GM20000 (cell line): Measurements from ENCODE around the gene ESRRG.

Source experiments
- DNase-seq: peaks from one replicate; pipeline ENCODE4 v3.0.0; 2012; ENCODE audit warnings: low spot score
- TF ChIP-seq, protein P1 (sequence below): IDR thresholded peaks from 2 replicates; pipeline ENCODE4 v1.5.1; 2012; ENCODE audit warnings: mild to moderate bottlenecking, control low read depth; ENCODE audit errors: extremely low read depth, missing control alignments

ESRRG gene

DNA sequence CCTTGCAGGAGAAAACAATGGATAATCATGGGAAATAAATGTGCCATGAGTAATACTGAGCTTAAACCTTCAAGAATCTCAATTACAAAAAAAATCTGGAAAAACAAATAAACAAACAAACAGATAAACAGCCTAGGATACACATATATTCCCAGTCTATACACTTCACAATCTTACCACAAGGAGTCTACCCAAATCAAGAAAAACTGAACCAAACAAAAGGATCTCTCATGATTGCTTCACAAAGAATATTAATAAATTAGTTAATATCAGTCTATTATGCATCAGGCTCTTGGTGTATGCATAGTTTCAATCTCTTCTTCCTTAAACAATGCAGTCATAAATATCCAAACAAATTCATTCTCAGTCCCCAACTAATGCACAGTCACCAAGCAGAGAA is 3.2 kb upstream of the ESRRG start:
- TF ChIP-seq, protein P1, sequence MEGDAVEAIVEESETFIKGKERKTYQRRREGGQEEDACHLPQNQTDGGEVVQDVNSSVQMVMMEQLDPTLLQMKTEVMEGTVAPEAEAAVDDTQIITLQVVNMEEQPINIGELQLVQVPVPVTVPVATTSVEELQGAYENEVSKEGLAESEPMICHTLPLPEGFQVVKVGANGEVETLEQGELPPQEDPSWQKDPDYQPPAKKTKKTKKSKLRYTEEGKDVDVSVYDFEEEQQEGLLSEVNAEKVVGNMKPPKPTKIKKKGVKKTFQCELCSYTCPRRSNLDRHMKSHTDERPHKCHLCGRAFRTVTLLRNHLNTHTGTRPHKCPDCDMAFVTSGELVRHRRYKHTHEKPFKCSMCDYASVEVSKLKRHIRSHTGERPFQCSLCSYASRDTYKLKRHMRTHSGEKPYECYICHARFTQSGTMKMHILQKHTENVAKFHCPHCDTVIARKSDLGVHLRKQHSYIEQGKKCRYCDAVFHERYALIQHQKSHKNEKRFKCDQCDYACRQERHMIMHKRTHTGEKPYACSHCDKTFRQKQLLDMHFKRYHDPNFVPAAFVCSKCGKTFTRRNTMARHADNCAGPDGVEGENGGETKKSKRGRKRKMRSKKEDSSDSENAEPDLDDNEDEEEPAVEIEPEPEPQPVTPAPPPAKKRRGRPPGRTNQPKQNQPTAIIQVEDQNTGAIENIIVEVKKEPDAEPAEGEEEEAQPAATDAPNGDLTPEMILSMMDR, result no peak
- DNase-seq, result no peak

DNA sequence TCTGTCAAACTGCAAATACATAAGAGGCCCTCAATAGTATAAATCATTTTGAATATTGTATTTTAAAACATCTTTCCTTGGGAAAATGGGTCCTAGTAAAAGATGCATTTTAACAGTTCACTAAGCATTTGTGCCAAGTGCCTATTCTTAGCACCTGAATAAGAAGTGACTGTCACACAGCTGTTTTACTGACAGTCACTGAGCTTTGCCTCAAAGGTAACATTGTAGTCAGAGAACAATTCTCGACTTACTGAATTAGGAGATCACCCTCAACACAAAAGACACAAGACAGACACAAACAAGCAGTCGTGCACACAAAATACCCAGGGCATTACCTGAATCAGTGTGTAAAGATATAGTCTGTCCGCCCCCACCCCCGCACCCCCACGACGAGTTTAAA is 408 bp downstream of the ESRRG start:
- TF ChIP-seq, protein P1, result no peak
- DNase-seq, result no peak

DNA sequence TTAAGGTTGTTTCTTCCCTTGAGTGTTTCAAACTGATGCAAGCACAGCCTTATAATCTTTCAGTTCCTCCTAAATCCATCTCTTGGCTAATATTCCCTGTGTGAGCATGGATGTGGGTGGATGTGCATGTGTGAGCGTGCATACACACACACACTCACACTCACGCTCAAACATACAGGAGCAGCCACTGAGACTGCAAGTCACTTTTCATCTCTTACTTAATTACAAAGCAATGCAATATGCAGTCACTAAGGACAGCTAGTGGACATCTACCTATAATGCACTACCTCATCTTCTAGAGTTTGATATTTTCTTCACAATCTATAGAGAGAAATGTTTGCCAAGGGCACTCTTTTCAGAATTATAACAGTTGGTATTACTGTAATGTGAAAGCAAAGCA is 1.4 kb downstream of the ESRRG start:
- TF ChIP-seq, protein P1, result no peak
- no peak for DNase-seq

DNA sequence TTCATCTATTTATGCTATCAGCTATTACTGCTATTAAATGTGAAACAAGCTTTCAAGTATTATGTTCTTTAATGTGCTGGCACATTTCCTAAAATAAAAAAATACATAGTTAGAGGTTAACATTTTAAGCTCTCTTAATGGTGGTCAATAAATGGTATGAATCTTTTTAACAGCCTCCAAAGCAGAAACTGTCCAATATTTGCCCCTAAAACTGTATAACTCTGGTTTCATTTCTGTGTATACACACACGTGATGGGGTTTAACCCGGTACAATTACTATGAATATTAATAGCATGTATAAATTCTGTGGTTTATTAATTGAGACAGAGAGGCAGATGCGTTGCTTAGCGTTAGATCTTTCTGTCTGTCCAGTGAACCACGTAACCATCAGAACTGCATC is 2.2 kb downstream of the ESRRG start:
- TF ChIP-seq, protein P1, result no peak

DNA sequence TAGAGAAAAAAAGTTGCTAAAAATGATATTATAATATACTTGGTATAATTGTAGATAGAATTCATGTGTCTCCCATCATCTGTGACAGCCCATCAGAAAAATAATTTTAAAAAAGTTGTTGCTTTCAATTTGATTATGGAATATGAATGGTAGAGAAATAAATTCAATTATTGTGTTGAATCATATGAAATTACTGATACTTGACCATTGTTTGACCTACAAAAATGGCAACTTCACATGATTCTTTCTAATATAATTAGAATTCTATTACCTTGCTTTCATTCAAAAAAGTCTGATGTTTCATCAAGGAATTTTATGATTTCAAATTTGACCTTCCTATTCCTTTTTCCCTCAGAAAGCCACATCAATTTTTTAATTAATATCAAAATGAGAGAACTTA is 11.5 kb downstream of the ESRRG start:
- TF ChIP-seq, protein P1, result no peak
- no peak for DNase-seq

More for the DNA sequence above, 2.2 kb downstream of the ESRRG start:
- no peak for DNase-seq

DNA sequence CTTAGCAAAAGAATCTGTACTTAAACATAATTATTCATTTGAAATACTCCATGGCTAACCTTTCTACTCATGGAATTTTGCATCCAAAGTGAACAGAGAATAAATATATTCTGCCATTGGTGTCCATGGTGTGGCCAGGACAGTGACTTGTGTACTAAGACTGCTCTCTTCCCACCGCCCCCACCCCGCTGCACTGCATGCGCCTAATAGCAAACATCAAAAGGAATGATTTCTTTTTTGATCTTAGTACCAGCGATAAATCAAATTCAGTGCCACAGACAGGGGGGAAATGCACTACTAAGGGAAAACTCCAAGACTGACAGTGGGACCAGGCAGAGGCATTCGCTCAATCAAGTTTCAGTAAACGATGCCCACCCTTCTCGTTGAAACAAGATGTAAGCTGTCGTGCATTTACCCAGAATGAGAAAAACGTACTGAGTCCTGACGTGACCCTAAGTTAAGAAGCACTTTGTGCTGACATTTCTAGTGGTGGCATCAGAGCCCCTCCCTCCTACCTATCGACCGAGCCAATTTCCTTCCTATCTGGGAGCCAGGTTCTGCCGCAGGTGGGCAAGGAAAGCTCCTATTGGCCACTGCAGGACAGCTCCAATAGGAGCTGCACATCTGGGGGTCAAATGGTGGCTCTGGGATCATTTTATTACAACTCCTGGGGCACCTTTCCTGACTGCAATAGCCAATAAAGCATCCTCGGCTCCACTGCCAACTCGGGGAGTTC is 12.5 kb downstream of the ESRRG start:
- no peak for DNase-seq
- TF ChIP-seq, protein P1, result no peak

DNA sequence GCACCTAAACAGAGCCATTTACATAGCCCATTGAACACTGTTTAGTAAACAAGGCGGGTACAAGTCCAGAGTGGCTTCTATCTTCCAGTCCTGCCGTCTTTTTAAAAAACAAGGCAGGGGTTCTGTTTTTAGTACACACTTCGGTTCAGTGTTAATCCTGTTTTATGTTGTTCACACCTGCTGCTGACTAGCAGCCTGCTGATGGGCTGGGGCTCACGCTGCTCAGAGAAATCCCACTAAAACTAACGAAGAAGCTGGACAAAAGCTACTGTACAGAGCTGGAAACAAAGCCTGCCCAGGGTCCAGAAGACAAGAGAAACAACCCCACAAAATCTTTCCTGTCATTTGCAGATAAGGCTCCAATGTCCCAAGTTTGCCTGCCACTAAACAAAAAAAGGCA is 13.2 kb downstream of the ESRRG start:
- TF ChIP-seq, protein P1, result no peak

More for the DNA sequence above, 13.2 kb downstream of the ESRRG start:
- DNase-seq, result no peak
